Body of pancreas (tissue), 4 donors: ENCODE data around the gene DRP2.

Source experiments
- POLR2A ChIP-seq, 3 donors: fragments of 450-650 bp; IDR thresholded peaks; one replicate each; pipeline ENCODE4 v1.6.1; 2016; ENCODE audit warnings: antibody characterized with exemption in 3 of 3, mild to moderate bottlenecking in 2 of 3
- TF ChIP-seq, protein P1 (sequence below), 7 experiments: fragments of 450-650 bp in 4 of 7; fragments of 200-600 bp in 3 of 7; sonication (generic) in 3 of 7; IDR thresholded peaks; one replicate each; pipeline ENCODE4 v1.5.1; 2016 to 2019; ENCODE audit warnings: antibody characterized with exemption in 7 of 7

DNA sequence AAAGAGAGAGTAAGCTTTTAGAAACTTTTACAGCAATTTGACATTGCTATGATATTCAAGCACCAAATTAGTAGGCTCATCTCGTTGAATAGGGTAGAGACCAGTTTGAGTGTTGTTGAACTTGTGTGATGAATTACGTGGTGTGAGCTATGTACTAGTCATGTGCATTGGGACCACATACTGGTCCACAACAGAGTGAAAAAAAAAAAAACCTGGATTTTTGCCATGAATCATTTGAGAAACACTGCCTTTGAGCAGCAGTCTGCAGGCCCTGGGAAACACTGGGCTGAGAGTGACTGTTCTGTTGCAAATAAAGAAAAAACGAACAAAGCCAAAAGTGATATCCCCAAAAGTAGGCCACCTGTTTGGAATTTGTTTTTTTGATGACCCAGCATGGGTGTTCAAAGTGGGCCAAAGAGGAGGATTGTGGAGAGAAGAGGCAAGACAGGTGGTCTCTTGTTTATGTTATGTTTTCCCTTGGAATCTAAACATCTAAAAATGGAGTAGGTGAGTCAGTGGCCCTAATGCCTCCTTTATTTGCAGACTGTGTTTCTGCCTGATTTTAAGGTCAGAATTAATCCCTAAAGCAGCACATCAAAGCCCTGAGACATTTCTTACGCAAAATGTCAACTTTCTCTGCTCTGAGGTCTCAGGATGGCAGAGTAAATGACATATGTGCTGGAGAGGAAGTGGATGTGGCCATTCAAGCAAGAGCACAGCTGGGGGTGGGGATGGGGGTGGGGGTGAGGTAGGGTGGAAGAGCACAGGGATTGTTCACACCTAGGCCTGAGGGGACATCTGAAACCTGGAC is 38.1 kb downstream of the DRP2 start:
- TF ChIP-seq, protein P1, sequence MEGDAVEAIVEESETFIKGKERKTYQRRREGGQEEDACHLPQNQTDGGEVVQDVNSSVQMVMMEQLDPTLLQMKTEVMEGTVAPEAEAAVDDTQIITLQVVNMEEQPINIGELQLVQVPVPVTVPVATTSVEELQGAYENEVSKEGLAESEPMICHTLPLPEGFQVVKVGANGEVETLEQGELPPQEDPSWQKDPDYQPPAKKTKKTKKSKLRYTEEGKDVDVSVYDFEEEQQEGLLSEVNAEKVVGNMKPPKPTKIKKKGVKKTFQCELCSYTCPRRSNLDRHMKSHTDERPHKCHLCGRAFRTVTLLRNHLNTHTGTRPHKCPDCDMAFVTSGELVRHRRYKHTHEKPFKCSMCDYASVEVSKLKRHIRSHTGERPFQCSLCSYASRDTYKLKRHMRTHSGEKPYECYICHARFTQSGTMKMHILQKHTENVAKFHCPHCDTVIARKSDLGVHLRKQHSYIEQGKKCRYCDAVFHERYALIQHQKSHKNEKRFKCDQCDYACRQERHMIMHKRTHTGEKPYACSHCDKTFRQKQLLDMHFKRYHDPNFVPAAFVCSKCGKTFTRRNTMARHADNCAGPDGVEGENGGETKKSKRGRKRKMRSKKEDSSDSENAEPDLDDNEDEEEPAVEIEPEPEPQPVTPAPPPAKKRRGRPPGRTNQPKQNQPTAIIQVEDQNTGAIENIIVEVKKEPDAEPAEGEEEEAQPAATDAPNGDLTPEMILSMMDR (IDR thresholded peaks at IDR 0.05): no peak
- TF ChIP-seq POLR2A (IDR thresholded peaks at IDR 0.05): no peak
